Forelimb muscle (tissue), 1 donor: Measurements from ENCODE around the gene SNRPB2. TPM values are rescaled to one million over a fixed set of nuclear protein-coding genes. Genes with fewer than 3 reads are reported as not detected.

Source experiments
- DNase-seq: peaks from one replicate; pipeline ENCODE4 v3.0.0-alpha.2; 2013; ENCODE audit warnings: low read depth
- polyA plus RNA-seq: library from polyadenylated mRNA; unstranded; fragments of 120-200 nt; gene quantifications from one replicate; pipeline ENCODE4 v1.2.1, GENCODE V29; 2013; ENCODE audit not compliant: insufficient read length

SNRPB2 gene
- polyA plus RNA-seq, 1 donor, result 65.1 TPM

GRCh38 chr20:16732506-16733152 lies 2.8 kb downstream of the SNRPB2 start:
- no peak for DNase-seq

GRCh38 chr20:16740365-16741072 lies 10.7 kb downstream of the SNRPB2 start:
- DNase-seq, result no peak

GRCh38 chr20:16744178-16744807 lies 14.5 kb downstream of the SNRPB2 start:
- no peak for DNase-seq

GRCh38 chr20:16745204-16745603 lies 15.4 kb downstream of the SNRPB2 start:
- DNase-seq, result no peak

- DNase-seq, result no peak
Measured at GRCh38 chr20:16747291-16747811, 17.5 kb downstream of the SNRPB2 start.

- DNase-seq, result peak; percentile 52
Measured at GRCh38 chr20:16748308-16748900, 18.6 kb downstream of the SNRPB2 start, which contains the start of gene OTOR. OTOR (plus strand) TSS chr20:16748358; CDS start chr20:16748402, 44 bp downstream.

GRCh38 chr20:16749573-16749972 lies 19.7 kb downstream of the SNRPB2 start:
- DNase-seq, result no peak

GRCh38 chr20:16752082-16752481 lies 22.3 kb downstream of the SNRPB2 start:
- DNase-seq, result no peak

GRCh38 chr20:16752901-16753300 lies 23.1 kb downstream of the SNRPB2 start:
- no peak for DNase-seq

GRCh38 chr20:16758454-16759180 lies 28.8 kb downstream of the SNRPB2 start:
- peak; percentile 17 for DNase-seq

GRCh38 chr20:16759181-16759563 lies 29.3 kb downstream of the SNRPB2 start:
- DNase-seq, result no peak

GRCh38 chr20:16760431-16761304 lies 30.8 kb downstream of the SNRPB2 start:
- no peak for DNase-seq

- DNase-seq, result peak; percentile 76
Measured at GRCh38 chr20:16761305-16761829, 31.5 kb downstream of the SNRPB2 start.

GRCh38 chr20:16764560-16764959 lies 34.7 kb downstream of the SNRPB2 start:
- DNase-seq, result no peak

GRCh38 chr20:16771213-16771612 lies 41.4 kb downstream of the SNRPB2 start:
- DNase-seq, result no peak

- DNase-seq, result no peak
Measured at GRCh38 chr20:16775961-16776360, 46.1 kb downstream of the SNRPB2 start.

GRCh38 chr20:16777126-16777525 lies 47.3 kb downstream of the SNRPB2 start:
- no peak for DNase-seq

- no peak for DNase-seq
Measured at GRCh38 chr20:16778159-16778558, 48.3 kb downstream of the SNRPB2 start.

- no peak for DNase-seq
Measured at GRCh38 chr20:16781496-16781895, 51.7 kb downstream of the SNRPB2 start.

- DNase-seq, result no peak
Measured at GRCh38 chr20:16785226-16785625, 55.4 kb downstream of the SNRPB2 start.
